Fibroblast of lung (primary cell): ENCODE results near the gene APOBEC3F. TPM values are rescaled to one million over a fixed set of nuclear protein-coding genes. Genes with fewer than 3 reads are reported as not detected.
"Not testable (repeated sequence)": the region's sequence is repeated elsewhere in the genome, so short reads cannot be mapped to it uniquely, and the experiment has no call there.

Source experiments
- DNase-seq, 2 donors: peaks; one replicate each; pipeline versions ENCODE4 v3.0.0 to v3.0.0-alpha.2; 2010; ENCODE audit warnings: low read depth in 2 of 2
- H2AFZ ChIP-seq: 2 replicates; pipeline ENCODE4 v1.5.1; 2012; ENCODE audit warnings: low read length, control low read depth, inconsistent platforms
- H3K27ac ChIP-seq: 2 replicates; pipeline ENCODE4 v1.5.1; 2011; ENCODE audit warnings: low read length, control low read depth; ENCODE audit not compliant: insufficient read depth
- H3K27me3 ChIP-seq: 2 replicates; pipeline ENCODE4 v1.5.1; 2011; ENCODE audit warnings: mild to moderate bottlenecking, low read length; ENCODE audit not compliant: control insufficient read depth, insufficient read depth
- H3K36me3 ChIP-seq: 2 replicates; pipeline ENCODE4 v1.5.1; 2011; ENCODE audit warnings: low read length; ENCODE audit not compliant: control insufficient read depth, insufficient read depth
- H3K4me1 ChIP-seq: 2 replicates; pipeline ENCODE4 v1.5.1; 2011; ENCODE audit warnings: low read length; ENCODE audit not compliant: control insufficient read depth, insufficient read depth; ENCODE audit errors: extremely low read depth
- H3K4me2 ChIP-seq: 2 replicates; pipeline ENCODE4 v1.5.1; 2011; ENCODE audit warnings: low read length, control low read depth; ENCODE audit not compliant: insufficient read depth; ENCODE audit errors: extremely low read depth
- H3K4me3 ChIP-seq, 4 experiments: fragments of 200-600 bp in 1 of 4; sonication (generic) in 1 of 4; replicated peaks in 1 of 4; 2 replicates each; pipeline ENCODE4 v1.5.1; 2011 to 2016; ENCODE audit warnings: low read length in 4 of 4, low read depth in 3 of 4, mild to moderate bottlenecking in 3 of 4, control low read depth in 2 of 4, inconsistent platforms in 1 of 4, mixed read lengths in 1 of 4; ENCODE audit not compliant: insufficient read depth in 1 of 4; ENCODE audit errors: control extremely low read depth in 1 of 4
- H3K79me2 ChIP-seq: 2 replicates; pipeline ENCODE4 v1.5.1; 2012; ENCODE audit warnings: mild to moderate bottlenecking, low read length, inconsistent platforms; ENCODE audit not compliant: control insufficient read depth, insufficient read depth
- H3K9ac ChIP-seq: 2 replicates; pipeline ENCODE4 v1.5.1; 2011; ENCODE audit warnings: mild to moderate bottlenecking, low read length, control low read depth; ENCODE audit not compliant: insufficient read depth
- H3K9me3 ChIP-seq: 2 replicates; pipeline ENCODE4 v1.5.1; 2012; ENCODE audit warnings: low read depth, low read length; ENCODE audit not compliant: control insufficient read depth, insufficient read depth
- H4K20me1 ChIP-seq: 2 replicates; pipeline ENCODE4 v1.5.1; 2011; ENCODE audit warnings: low read length; ENCODE audit not compliant: control insufficient read depth, insufficient read depth; ENCODE audit errors: extremely low read depth
- CTCF ChIP-seq, 2 donors: IDR thresholded peaks in 1 of 2; conservative IDR thresholded peaks in 1 of 2; 1 replicate in 1 of 2; 2 replicates in 1 of 2; pipeline ENCODE4 v1.5.1; 2011 to 2012; ENCODE audit warnings: low read length in 2 of 2, control low read depth in 1 of 2, inconsistent platforms in 1 of 2, low read depth in 1 of 2, mild to moderate bottlenecking in 1 of 2
- EZH2 ChIP-seq: IDR thresholded peaks from 2 replicates; pipeline ENCODE4 v1.5.1; 2012; ENCODE audit warnings: low read length, control low read depth, mild to moderate bottlenecking; ENCODE audit errors: missing control alignments
- polyA plus RNA-seq, 2 donors: library from polyadenylated mRNA; depleted of rRNA in 1 of 2; stranded (reverse) in 1 of 2; unstranded in 1 of 2; fragments of >200 nt; gene quantifications; 2 replicates each; pipeline ENCODE4 v1.2.1, GENCODE V29; 2011 to 2012; ENCODE audit warnings: missing spikeins in 1 of 2
- total RNA-seq: library from RNA; depleted of rRNA; stranded (reverse); fragments of >200 nt; gene quantifications from 2 replicates; pipeline ENCODE4 v1.2.1, GENCODE V29; 2014

The APOBEC3F gene
- total and polyA plus RNA-seq, 2 donors (not counting 1 experiment from before 2014, with no cell fraction given), result 6.3 to 7.8 TPM

- Histone ChIP-seq H3K36me3 (no peaks in the 10 kb centered on the region), H3K79me2 (no peaks in the 10 kb centered on the region), H3K27me3 (no peaks in the 10 kb centered on the region), H3K27ac (no peak overlapping the region), H3K9ac (no peak overlapping the region), H3K9me3 (no peaks in the 10 kb centered on the region), H3K4me2 (no peak overlapping the region), H2AFZ (no peak overlapping the region), H3K4me3 (no peak overlapping the region), H4K20me1 (no peaks in the 10 kb centered on the region), H3K4me1 (no peaks in the 10 kb centered on the region)
- no peak for DNase-seq
- TF ChIP-seq EZH2, result no peak
- TF ChIP-seq CTCF (conservative IDR thresholded peaks at IDR 0.05 in 1 of 2, IDR thresholded peaks at IDR 0.05 in 1 of 2; ENCODE audit: low read depth in 1 of 2, low read length in 2 of 2), result no peak
Observed at GRCh38 chr22:39028281-39028680, 12.4 kb upstream of the APOBEC3F start.

GRCh38 chr22:39029227-39029626, 11.4 kb upstream of the APOBEC3F start:
- Histone ChIP-seq H3K9ac (no peak overlapping the region), H3K27me3 (no peaks in the 10 kb centered on the region), H3K36me3 (no peaks in the 10 kb centered on the region), H3K79me2 (no peaks in the 10 kb centered on the region), H3K27ac (no peak overlapping the region), H3K9me3 (no peaks in the 10 kb centered on the region), H3K4me1 (no peaks in the 10 kb centered on the region), H4K20me1 (no peaks in the 10 kb centered on the region), H3K4me2 (no peak overlapping the region), H3K4me3 (no peak overlapping the region), H2AFZ (no peak overlapping the region)
- no peak for DNase-seq
- no peak for TF ChIP-seq CTCF (conservative IDR thresholded peaks at IDR 0.05 in 1 of 2, IDR thresholded peaks at IDR 0.05 in 1 of 2; ENCODE audit: low read depth in 1 of 2, low read length in 2 of 2)
- no peak for TF ChIP-seq EZH2

- no peak overlapping the region for H3K27ac ChIP-seq
- no peaks in the 10 kb centered on the region for H3K27me3 ChIP-seq
- H3K9me3 ChIP-seq, result no peaks in the 10 kb centered on the region
- H3K36me3 ChIP-seq, result no peaks in the 10 kb centered on the region
- H3K79me2 ChIP-seq, result no peaks in the 10 kb centered on the region
- TF ChIP-seq CTCF (conservative IDR thresholded peaks at IDR 0.05 in 1 of 2, IDR thresholded peaks at IDR 0.05 in 1 of 2; ENCODE audit: low read depth in 1 of 2, low read length in 2 of 2) (no peak), EZH2 (no peak)
- H4K20me1 ChIP-seq, result no peaks in the 10 kb centered on the region
- no peak overlapping the region for H2AFZ ChIP-seq
- H3K4me1 ChIP-seq, result no peaks in the 10 kb centered on the region
- H3K9ac ChIP-seq, result no peak overlapping the region
- no peak overlapping the region for H3K4me3 ChIP-seq
- H3K4me2 ChIP-seq, result no peak overlapping the region
- DNase-seq, result no peak
Observed at GRCh38 chr22:39030705-39031104, 10.0 kb upstream of the APOBEC3F start.

GRCh38 chr22:39031434-39032295, 9.0 kb upstream of the APOBEC3F start:
- not testable (repeated sequence) for H3K79me2 ChIP-seq, H3K27ac ChIP-seq, DNase-seq, H3K9ac ChIP-seq, H3K4me2 ChIP-seq, H3K9me3 ChIP-seq, H3K36me3 ChIP-seq, H4K20me1 ChIP-seq, H3K4me3 ChIP-seq, H3K27me3 ChIP-seq, H2AFZ ChIP-seq, H3K4me1 ChIP-seq
